PC-3 (cell line): ENCODE results near the gene RAB4B. TPM values are rescaled to one million over a fixed set of nuclear protein-coding genes. Genes with fewer than 3 reads are reported as not detected.

Experiments
- ATAC-seq: fragments of 200-7000 bp; cut with Tn5 transposase; 2 replicates; pipeline ENCODE4 v1.9.1; 2020; ENCODE audit warnings: mild to moderate bottlenecking, moderate library complexity
- BruUV-seq: library from RNA; stranded (reverse); fragments of 400-500 nt; replicated peaks from 2 replicates; lab custom pipeline; 2021; lab: Mats Ljungman, UMichigan
- CTCF ChIA-PET: fragments of 300-600 bp; sonication (Branson Sonifier 250); formaldehyde crosslinking; loops from one replicate; lab custom pipeline; 2022; ENCODE audit warnings: antibody characterized with exemption; lab: Charles Lee
- POLR2A ChIA-PET: fragments of 300-600 bp; sonication (Branson Sonifier 250); formaldehyde crosslinking; loops from one replicate; lab custom pipeline; 2022; ENCODE audit warnings: antibody characterized with exemption; ENCODE audit not compliant: unreplicated experiment; lab: Charles Lee
- DNase-seq: peaks from one replicate; pipeline ENCODE4 v3.0.0-alpha.2; 2015
- H2AFZ ChIP-seq: fragments of 300-600 bp; sonication (generic); 2 replicates; pipeline ENCODE4 v1.6.0; 2016; ENCODE audit warnings: antibody characterized with exemption, low read length
- H3F3A ChIP-seq: fragments of 300-600 bp; sonication (generic); one replicate; pipeline ENCODE4 v1.6.0; 2017; ENCODE audit warnings: antibody characterized with exemption, low read length, control low read depth, mild to moderate bottlenecking; ENCODE audit not compliant: unreplicated experiment
- H3K27ac ChIP-seq: fragments of 300-600 bp; sonication (generic); 2 replicates; pipeline ENCODE4 v1.5.1; 2016; ENCODE audit warnings: mild to moderate bottlenecking, low read length
- H3K27me3 ChIP-seq: fragments of 300-600 bp; sonication (generic); 2 replicates; pipeline ENCODE4 v1.6.1; 2016; ENCODE audit warnings: low read length, mixed read lengths
- H3K36me3 ChIP-seq: fragments of 300-600 bp; sonication (generic); 2 replicates; pipeline ENCODE4 v1.6.1; 2016; ENCODE audit warnings: low read depth, mixed run types, low read length, mixed read lengths
- H3K4me1 ChIP-seq: fragments of 300-600 bp; sonication (generic); 2 replicates; pipeline ENCODE4 v1.5.1; 2016; ENCODE audit warnings: low read length; ENCODE audit not compliant: insufficient read depth
- H3K4me2 ChIP-seq: fragments of 300-600 bp; sonication (generic); 2 replicates; pipeline ENCODE4 v1.6.0; 2016; ENCODE audit warnings: low read length
- H3K4me3 ChIP-seq: fragments of 300-600 bp; sonication (generic); 2 replicates; pipeline ENCODE4 v1.5.1; 2016; ENCODE audit warnings: mild to moderate bottlenecking, low read length, mixed read lengths
- H3K79me2 ChIP-seq: fragments of 300-600 bp; sonication (generic); 2 replicates; pipeline ENCODE4 v1.6.1; 2017; ENCODE audit warnings: low read length, mixed read lengths
- H3K9ac ChIP-seq: fragments of 300-600 bp; sonication (generic); 2 replicates; pipeline ENCODE4 v1.6.0; 2016; ENCODE audit warnings: mild to moderate bottlenecking, low read length
- H3K9me2 ChIP-seq: fragments of 300-600 bp; sonication (generic); replicated peaks from 2 replicates; pipeline ENCODE4 v1.6.1; 2016; ENCODE audit warnings: mixed run types, low read length, mixed read lengths
- H3K9me3 ChIP-seq: fragments of 300-600 bp; sonication (generic); 2 replicates; pipeline ENCODE4 v1.6.1; 2016; ENCODE audit warnings: low read length, mixed read lengths
- H4K20me1 ChIP-seq: fragments of 300-600 bp; sonication (generic); 2 replicates; pipeline ENCODE4 v1.6.1; 2016; ENCODE audit warnings: low read length, mixed read lengths
- CTCF ChIP-seq: fragments of 300-600 bp; sonication (generic); conservative IDR thresholded peaks from 2 replicates; pipeline ENCODE4 v1.5.1; 2017; ENCODE audit warnings: antibody characterized with exemption, low read depth, mild to moderate bottlenecking, low read length
- EZH2 ChIP-seq: fragments of 300-600 bp; sonication (generic); IDR thresholded peaks from one replicate; pipeline ENCODE4 v1.6.1; 2017; ENCODE audit warnings: antibody characterized with exemption, mild to moderate bottlenecking, low read length; ENCODE audit not compliant: unreplicated experiment
- EZH2phosphoT487 ChIP-seq: fragments of 300-600 bp; sonication (generic); IDR thresholded peaks from 2 replicates; pipeline ENCODE4 v1.6.1; 2018; ENCODE audit warnings: mild to moderate bottlenecking, antibody characterized with exemption, low read length, borderline replicate concordance
- intact Hi-C: fragments of 100-400 bp; cut with micrococcal nuclease; formaldehyde crosslinking; loops from 2 replicates; pipeline ENCODE4 v1.9.0; 2023
- total RNA-seq: library from RNA; depleted of rRNA; stranded (reverse); fragments of >200 nt; gene quantifications from 2 replicates; pipeline ENCODE4 v1.2.3, GENCODE V29; 2014

Gene RAB4B
- total RNA-seq, 1 experiment from 2014 or later = 7.4 TPM

GRCh38 chr19:40775632-40776022 lies 2.4 kb upstream of the RAB4B start:
- no peak overlapping the region for H3K27ac ChIP-seq
- POLR2A ChIA-PET = no interaction called here

GRCh38 chr19:40776364-40776763 lies 1.7 kb upstream of the RAB4B start:
- TF ChIP-seq CTCF = no peak
- no peak for TF ChIP-seq EZH2phosphoT487
- TF ChIP-seq EZH2 = no peak
- BruUV-seq = no TSS peak

More at GRCh38 chr19:40775632-40776022, 2.4 kb upstream of the RAB4B start:
- CTCF ChIA-PET = no interaction called here
- no TSS peak for BruUV-seq
- Histone ChIP-seq H3K9ac (no peak overlapping the region), H3K4me1 (peaks cover 13% of the 10 kb centered on the region; the same call in 1 of the 2 replicates), H3K36me3 (no peaks in the 10 kb centered on the region), H4K20me1 (no peaks in the 10 kb centered on the region), H3K4me2 (no peak overlapping the region), H3K79me2 (no peaks in the 10 kb centered on the region), H2AFZ (no peak overlapping the region), H3K9me3 (no peaks in the 10 kb centered on the region), H3K27me3 (no peaks in the 10 kb centered on the region), H3K4me3 (no peak overlapping the region), H3K9me2 (no peaks in the 10 kb centered on the region), H3F3A (no peaks in the 10 kb centered on the region)
- ATAC-seq (no peak), DNase-seq (no peak)
- no peak for TF ChIP-seq EZH2phosphoT487
- TF ChIP-seq CTCF = no peak
- TF ChIP-seq EZH2 = no peak
- intact Hi-C loops = no loop called here

DNA sequence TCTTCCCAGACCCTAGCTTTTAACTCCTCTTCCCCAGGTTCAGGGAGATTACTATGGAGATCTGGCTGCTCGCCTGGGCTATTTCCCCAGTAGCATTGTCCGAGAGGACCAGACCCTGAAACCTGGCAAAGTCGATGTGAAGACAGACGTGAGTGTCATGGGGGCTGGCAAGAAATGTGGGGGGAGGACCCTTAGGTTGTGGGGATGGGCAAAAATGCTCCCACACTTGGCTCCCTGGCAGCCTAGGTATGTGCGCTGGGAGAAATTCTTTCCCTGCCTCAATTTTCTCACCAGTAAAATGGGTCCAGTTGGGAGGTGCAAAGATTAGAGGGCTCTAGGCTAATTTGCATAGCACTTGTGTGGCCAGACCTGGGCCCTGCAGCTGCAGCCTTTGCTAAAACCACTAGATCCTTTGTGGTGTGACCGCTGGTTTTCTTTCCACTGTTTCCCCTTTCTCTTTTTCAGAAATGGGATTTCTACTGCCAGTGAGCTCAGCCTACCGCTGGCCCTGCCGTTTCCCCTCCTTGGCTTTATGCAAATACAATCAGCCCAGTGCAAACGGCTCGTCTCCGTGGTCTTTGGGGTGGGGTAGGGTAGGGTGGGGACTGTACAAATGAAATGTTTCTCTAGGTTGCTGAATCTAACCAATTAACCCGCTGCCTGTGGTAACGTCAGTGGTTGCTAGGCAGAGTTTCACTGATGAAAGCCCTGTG lies 959 bp upstream of the RAB4B start:
- Histone ChIP-seq H3K27ac (peak overlapping the region; percentile 72), H3K4me1 (peaks cover 13% of the 10 kb centered on the region; the same call in 1 of the 2 replicates), H3F3A (no peaks in the 10 kb centered on the region), H2AFZ (peak overlapping the region; percentile 95), H3K9me3 (no peaks in the 10 kb centered on the region), H3K27me3 (no peaks in the 10 kb centered on the region), H3K4me3 (peak overlapping the region; percentile 74), H4K20me1 (no peaks in the 10 kb centered on the region), H3K4me2 (peak overlapping the region; percentile 98), H3K79me2 (no peaks in the 10 kb centered on the region), H3K9ac (peak overlapping the region; percentile 58), H3K9me2 (no peaks in the 10 kb centered on the region), H3K36me3 (no peaks in the 10 kb centered on the region)
- POLR2A ChIA-PET = interaction anchor here (0.5 to 1.0 kb wide), 3 partner anchors 12 to 1073 kb away, joined by 3 to 7 read pairs (median 3); partner anchors contain the start of genes ACTMAP and SNRPA
- CTCF ChIA-PET = interaction anchor here (0.7 to 0.8 kb wide), 2 partner anchors 22 to 131 kb away, joined by 3 read pairs; partner anchors contain the start of gene EGLN2
- TF ChIP-seq EZH2phosphoT487 (no peak), EZH2 (no peak), CTCF (no peak)
- no TSS peak for BruUV-seq
- intact Hi-C loops = no loop called here
- DNase-seq (peak; percentile 85), ATAC-seq (peak; percentile 76)

More at GRCh38 chr19:40776364-40776763, 1.7 kb upstream of the RAB4B start:
- H2AFZ ChIP-seq = no peak overlapping the region
- ATAC-seq (no peak), DNase-seq (no peak)
- no peaks in the 10 kb centered on the region for H4K20me1 ChIP-seq
- H3K79me2 ChIP-seq = no peaks in the 10 kb centered on the region
- H3K27me3 ChIP-seq = no peaks in the 10 kb centered on the region
- H3K9me3 ChIP-seq = no peaks in the 10 kb centered on the region
- no peaks in the 10 kb centered on the region for H3K9me2 ChIP-seq
- intact Hi-C loops = no loop called here
- peaks cover 13% of the 10 kb centered on the region; the same call in 1 of the 2 replicates for H3K4me1 ChIP-seq
- ChIA-PET POLR2A (no interaction called here), CTCF (no interaction called here)
- no peaks in the 10 kb centered on the region for H3K36me3 ChIP-seq
- H3F3A ChIP-seq = no peaks in the 10 kb centered on the region
- no peak overlapping the region for H3K9ac ChIP-seq
- H3K4me3 ChIP-seq = no peak overlapping the region
- no peak overlapping the region for H3K27ac ChIP-seq
- 0 out of 2 replicates have a peak overlapping the region, but pooled peaks have one; percentile 98 for H3K4me2 ChIP-seq
